OCI-LY7 (cell line): ENCODE measurements around the gene FHIT. TPM values are rescaled to one million over a fixed set of nuclear protein-coding genes. Genes with fewer than 3 reads are reported as not detected.

Source experiments
- BruUV-seq: library from RNA; stranded (reverse); fragments of 400-500 nt; replicated peaks from 2 replicates; lab custom pipeline; 2021; lab: Mats Ljungman, UMichigan
- CTCF ChIA-PET: fragments of 300-600 bp; sonication (Branson Sonifier 250); formaldehyde crosslinking; loops from one replicate; lab custom pipeline; 2022; ENCODE audit warnings: antibody characterized with exemption; ENCODE audit not compliant: unreplicated experiment; lab: Charles Lee
- POLR2A ChIA-PET: fragments of 300-600 bp; sonication (Branson Sonifier 250); formaldehyde crosslinking; loops from one replicate; lab custom pipeline; 2022; ENCODE audit warnings: antibody characterized with exemption; lab: Charles Lee
- DNase-seq: peaks from one replicate; pipeline ENCODE4 v3.0.0-alpha.2; 2015; ENCODE audit warnings: low spot score
- H2AFZ ChIP-seq: fragments of 200-600 bp; sonication (generic), shearing (Covaris generic); 2 replicates; pipeline ENCODE4 v1.6.1; 2014; ENCODE audit warnings: mild to moderate bottlenecking, antibody characterized with exemption, low read length, moderate library complexity
- H3K27ac ChIP-seq: fragments of 200-600 bp; sonication (generic); 2 replicates; pipeline ENCODE4 v1.5.1; 2014; ENCODE audit warnings: mixed run types, low read depth, mild to moderate bottlenecking, moderate library complexity, low read length, inconsistent platforms; ENCODE audit not compliant: poor library complexity, severe bottlenecking
- H3K36me3 ChIP-seq: fragments of 200-600 bp; sonication (generic); 2 replicates; pipeline ENCODE4 v1.6.1; 2014; ENCODE audit warnings: mild to moderate bottlenecking, antibody characterized with exemption, low read length, moderate library complexity, mixed read lengths; ENCODE audit not compliant: insufficient read depth
- H3K4me1 ChIP-seq: fragments of 200-600 bp; sonication (generic); 2 replicates; pipeline ENCODE4 v1.5.1; 2014; ENCODE audit warnings: mild to moderate bottlenecking, low read length; ENCODE audit not compliant: insufficient read depth, poor library complexity, severe bottlenecking
- H3K4me2 ChIP-seq: fragments of 200-600 bp; sonication (generic); 2 replicates; pipeline ENCODE4 v1.6.1; 2014; ENCODE audit warnings: mild to moderate bottlenecking, low read length
- H3K4me3 ChIP-seq: fragments of 200-600 bp; sonication (generic); 2 replicates; pipeline ENCODE4 v1.5.1; 2014; ENCODE audit warnings: mild to moderate bottlenecking, low read depth, low read length; ENCODE audit not compliant: poor library complexity, severe bottlenecking
- H3K79me2 ChIP-seq: fragments of 200-600 bp; sonication (generic); 2 replicates; pipeline ENCODE4 v1.6.1; 2016; ENCODE audit warnings: low read depth, mild to moderate bottlenecking, low read length, moderate library complexity, mixed read lengths; ENCODE audit not compliant: insufficient read depth
- H3K9me2 ChIP-seq: fragments of 200-600 bp; sonication (generic); 2 replicates; pipeline ENCODE4 v1.6.1; 2016; ENCODE audit warnings: mild to moderate bottlenecking, low read length, mixed read lengths; ENCODE audit not compliant: insufficient read depth
- H3K9me3 ChIP-seq: fragments of 200-600 bp; sonication (generic); 2 replicates; pipeline ENCODE4 v1.6.1; 2014; ENCODE audit warnings: mild to moderate bottlenecking, mixed run types, low read length, mixed read lengths
- H4K20me1 ChIP-seq: fragments of 200-600 bp; sonication (generic); 2 replicates; pipeline ENCODE4 v1.6.1; 2014; ENCODE audit warnings: mild to moderate bottlenecking, antibody characterized with exemption, low read length, moderate library complexity, mixed read lengths; ENCODE audit not compliant: insufficient read depth
- CTCF ChIP-seq: fragments of 200-600 bp; sonication (generic); conservative IDR thresholded peaks from 2 replicates; pipeline ENCODE4 v1.5.1; 2014; ENCODE audit warnings: mild to moderate bottlenecking, antibody characterized with exemption, low read length, moderate library complexity, mixed read lengths
- EZH2phosphoT487 ChIP-seq: fragments of 200-600 bp; sonication (generic); IDR thresholded peaks from 2 replicates; pipeline ENCODE4 v1.6.1; 2018; ENCODE audit warnings: low read depth, borderline replicate concordance, mild to moderate bottlenecking, mixed run types, antibody characterized with exemption, low read length, moderate library complexity, mixed read lengths
- intact Hi-C: fragments of 100-400 bp; cut with micrococcal nuclease; formaldehyde crosslinking; loops from one replicate; pipeline ENCODE4 v1.10.0; 2022; ENCODE audit not compliant: unreplicated experiment
- total RNA-seq, 2 experiments: library from RNA; depleted of rRNA in 1 of 2; stranded (reverse); fragments of >200 nt in 1 of 2; shearing (Covaris generic) in 1 of 2; gene quantifications; 2 replicates each; pipeline ENCODE4 v1.2.3, GENCODE V29; 2014 to 2022

The FHIT gene
- total RNA-seq, 2 experiments from 2014 or later: 5.0 to 10.9 TPM

GRCh38 chr3:59978979-59979378, 1272.3 kb downstream of the FHIT start:
- DNase-seq: no peak
- ChIA-PET POLR2A (no interaction called here), CTCF (no interaction called here)
- Histone ChIP-seq H3K4me1 (no peaks in the 10 kb centered on the region), H3K79me2 (no peaks in the 10 kb centered on the region), H3K9me2 (no peaks in the 10 kb centered on the region), H4K20me1 (no peaks in the 10 kb centered on the region), H3K27ac (no peak overlapping the region), H2AFZ (no peak overlapping the region), H3K36me3 (no peaks in the 10 kb centered on the region), H3K4me3 (no peak overlapping the region), H3K9me3 (no peaks in the 10 kb centered on the region), H3K4me2 (no peak overlapping the region)
- BruUV-seq: no TSS peak
- intact Hi-C loops: no loop called here
- TF ChIP-seq CTCF: no peak
- TF ChIP-seq EZH2phosphoT487: no peak

GRCh38 chr3:59970796-59971195, 1280.5 kb downstream of the FHIT start:
- ChIA-PET POLR2A (no interaction called here), CTCF (no interaction called here)
- no peak for TF ChIP-seq CTCF
- no peak for TF ChIP-seq EZH2phosphoT487
- no peak overlapping the region for H3K4me2 ChIP-seq
- H3K4me1 ChIP-seq: no peaks in the 10 kb centered on the region
- no peak overlapping the region for H3K4me3 ChIP-seq
- DNase-seq: no peak
- H3K9me2 ChIP-seq: no peaks in the 10 kb centered on the region
- no TSS peak for BruUV-seq
- H3K36me3 ChIP-seq: no peaks in the 10 kb centered on the region
- H3K79me2 ChIP-seq: no peaks in the 10 kb centered on the region
- H4K20me1 ChIP-seq: no peaks in the 10 kb centered on the region
- H3K9me3 ChIP-seq: no peaks in the 10 kb centered on the region
- H2AFZ ChIP-seq: no peak overlapping the region
- no peak overlapping the region for H3K27ac ChIP-seq
- intact Hi-C loops: no loop called here

- Histone ChIP-seq H3K4me3 (no peak overlapping the region), H3K36me3 (no peaks in the 10 kb centered on the region), H3K79me2 (no peaks in the 10 kb centered on the region), H3K9me2 (no peaks in the 10 kb centered on the region), H4K20me1 (no peaks in the 10 kb centered on the region), H3K4me1 (no peaks in the 10 kb centered on the region), H3K9me3 (no peaks in the 10 kb centered on the region), H2AFZ (no peak overlapping the region), H3K27ac (no peak overlapping the region), H3K4me2 (no peak overlapping the region)
- no peak for TF ChIP-seq EZH2phosphoT487
- TF ChIP-seq CTCF: no peak
- no peak for DNase-seq
- ChIA-PET POLR2A (no interaction called here), CTCF (no interaction called here)
- BruUV-seq: no TSS peak
- intact Hi-C loops: no loop called here
Observed at GRCh38 chr3:59970376-59970775, 1280.9 kb downstream of the FHIT start.
